Measurements from ENCODE around the gene TSPAN8. TPM values are rescaled to one million over a fixed set of nuclear protein-coding genes. Genes with fewer than 3 reads are reported as not detected.

The TSPAN8 gene
- total RNA-seq, 3 donors from 2014 or later (not counting 1 experiment from before 2014, with no cell fraction given): not detected

- peaks cover 10 to 11% of the 10 kb centered on the region in 2 donors for H3K9me3 Mint-ChIP-seq
- no peak for TF ChIP-seq CTCF (IDR thresholded peaks at IDR 0.05)
- H3K27ac ChIP-seq (ENCODE audit: low read length): no peak overlapping the region
- H3K4me1 ChIP-seq (ENCODE audit: control insufficient read depth, insufficient read depth, low read length): no peaks in the 10 kb centered on the region
- WGBS (ENCODE audit: insufficient coverage): 86% methylated on average over 5 of the region's 5 CpGs
- DNase-seq (no peak), ATAC-seq (no peak)
- H3K4me3 Mint-ChIP-seq: no peak overlapping the region
- H3K36me3 Mint-ChIP-seq: no peaks in the 10 kb centered on the region
- no peaks in the 10 kb centered on the region for H3K27me3 ChIP-seq (ENCODE audit: control insufficient read depth, insufficient read depth, low read length)
- intact Hi-C loops (cut with micrococcal nuclease): no loop called here
- H3K27ac Mint-ChIP-seq: no peak overlapping the region
- H3K4me3 ChIP-seq (ENCODE audit: low read length): no peak overlapping the region
- H3K27me3 Mint-ChIP-seq (ENCODE audit: low read depth in 2 of 2): no peaks in the 10 kb centered on the region
- no peaks in the 10 kb centered on the region for H3K4me1 Mint-ChIP-seq
- no peaks in the 10 kb centered on the region for H3K36me3 ChIP-seq (ENCODE audit: control insufficient read depth, insufficient read depth, low read length)
- peaks cover 6% of the 10 kb centered on the region for H3K9me3 ChIP-seq (ENCODE audit: control insufficient read depth, insufficient read depth, low read length)
These were observed 6.4 kb upstream of the TSPAN8 start for GRCh38 chr12:71164166-71164565.

- H3K9me3 ChIP-seq (ENCODE audit: control insufficient read depth, insufficient read depth, low read length): peaks cover 6% of the 10 kb centered on the region
- Mint-ChIP-seq H3K4me3 (no peak overlapping the region), H3K27me3 (ENCODE audit: low read depth in 2 of 2) (no peaks in the 10 kb centered on the region), H3K36me3 (no peaks in the 10 kb centered on the region), H3K9me3 (peaks cover 10 to 11% of the 10 kb centered on the region in 2 donors), H3K4me1 (no peaks in the 10 kb centered on the region), H3K27ac (no peak overlapping the region)
- ATAC-seq (no peak), DNase-seq (no peak)
- intact Hi-C loops (cut with micrococcal nuclease): no loop called here
- H3K4me3 ChIP-seq (ENCODE audit: low read length): no peak overlapping the region
- H3K36me3 ChIP-seq (ENCODE audit: control insufficient read depth, insufficient read depth, low read length): no peaks in the 10 kb centered on the region
- H3K27ac ChIP-seq (ENCODE audit: low read length): no peak overlapping the region
- TF ChIP-seq CTCF (IDR thresholded peaks at IDR 0.05): no peak
- H3K4me1 ChIP-seq (ENCODE audit: control insufficient read depth, insufficient read depth, low read length): no peaks in the 10 kb centered on the region
- H3K27me3 ChIP-seq (ENCODE audit: control insufficient read depth, insufficient read depth, low read length): no peaks in the 10 kb centered on the region
- WGBS (ENCODE audit: insufficient coverage): 86% methylated on average over 7 of the region's 8 CpGs
These were observed 5.3 kb upstream of the TSPAN8 start for GRCh38 chr12:71162832-71163763.

- DNase-seq (no peak), ATAC-seq (no peak)
- Mint-ChIP-seq H3K36me3 (no peaks in the 10 kb centered on the region), H3K9me3 (peaks cover 5% of the 10 kb centered on the region in 2 donors), H3K4me1 (no peaks in the 10 kb centered on the region), H3K4me3 (no peak overlapping the region), H3K27ac (no peak overlapping the region), H3K27me3 (ENCODE audit: low read depth in 2 of 2) (no peaks in the 10 kb centered on the region)
- no peak for TF ChIP-seq CTCF (IDR thresholded peaks at IDR 0.05)
- Histone ChIP-seq H3K27me3 (ENCODE audit: control insufficient read depth, insufficient read depth, low read length) (no peaks in the 10 kb centered on the region), H3K9me3 (ENCODE audit: control insufficient read depth, insufficient read depth, low read length) (peaks cover 6% of the 10 kb centered on the region), H3K4me3 (ENCODE audit: low read length) (no peak overlapping the region), H3K27ac (ENCODE audit: low read length) (no peak overlapping the region), H3K36me3 (ENCODE audit: control insufficient read depth, insufficient read depth, low read length) (no peaks in the 10 kb centered on the region), H3K4me1 (ENCODE audit: control insufficient read depth, insufficient read depth, low read length) (no peaks in the 10 kb centered on the region)
- no CpG with 5 or more reads among the region's 1 CpG for WGBS (ENCODE audit: insufficient coverage)
- intact Hi-C loops (cut with micrococcal nuclease): no loop called here
These were observed 3.8 kb upstream of the TSPAN8 start for GRCh38 chr12:71161591-71161990.

Measured in natural killer cell (primary cell).